Activated gamma-delta T cell treated with anti-CD3 and anti-CD28 coated beads, Interleukin-2, amount 50 U/mL, for 16 hours (primary cell): ENCODE results near the gene KRT75.
"Not testable (repeated sequence)": the region's sequence is repeated elsewhere in the genome, so short reads cannot be mapped to it uniquely, and the experiment has no call there.

Experiments used
- DNase-seq: peaks from one replicate; pipeline ENCODE4 v3.0.0-alpha.2; 2020; ENCODE audit warnings: low read depth

Gene KRT75

DNA sequence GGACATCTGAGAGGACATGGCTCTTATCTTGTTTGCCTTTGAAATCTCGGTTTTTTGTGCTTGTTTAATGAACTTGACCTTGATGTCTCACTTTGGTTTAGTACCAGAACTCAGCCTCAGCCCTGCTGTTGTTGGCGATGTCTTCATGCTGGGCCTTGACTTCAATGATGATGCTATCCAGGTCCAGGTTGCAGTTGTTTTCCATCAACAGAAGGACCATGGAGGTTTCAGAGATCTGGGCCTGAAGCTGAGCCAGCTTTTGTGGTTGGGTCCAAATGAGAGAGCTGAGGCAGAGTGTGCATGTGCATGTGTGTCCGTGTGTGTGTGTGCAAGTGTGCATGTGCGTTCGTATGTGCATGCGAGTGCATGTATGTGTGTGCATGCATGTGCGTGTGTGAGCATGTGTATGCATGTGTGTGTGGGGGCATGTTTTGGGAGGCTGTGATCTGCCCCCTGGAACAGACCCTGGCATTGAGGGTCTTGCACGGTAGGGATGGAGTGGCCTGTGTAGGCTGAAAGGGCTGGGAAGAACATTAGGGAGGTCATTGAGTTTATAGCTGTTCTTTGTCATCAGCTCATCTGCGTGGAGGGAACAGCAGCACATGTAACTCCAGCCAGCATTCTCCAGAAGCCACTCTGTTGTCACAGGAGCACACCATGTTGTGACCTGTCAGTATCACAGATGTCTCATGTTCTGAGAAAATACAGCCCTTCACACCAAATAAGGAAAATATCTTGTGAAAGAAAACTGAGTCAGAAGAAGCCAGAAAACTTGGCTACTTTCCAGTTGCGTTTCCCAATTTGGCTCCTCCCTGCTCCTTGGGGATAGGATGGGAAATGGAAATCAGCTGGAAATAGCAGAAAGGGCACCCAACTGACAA, 18.1 kb downstream of the KRT75 start:
- no peak for DNase-seq

- DNase-seq, result no peak
These were observed 19.2 kb downstream of the KRT75 start for GRCh38 chr12:52414936-52415335.

DNA sequence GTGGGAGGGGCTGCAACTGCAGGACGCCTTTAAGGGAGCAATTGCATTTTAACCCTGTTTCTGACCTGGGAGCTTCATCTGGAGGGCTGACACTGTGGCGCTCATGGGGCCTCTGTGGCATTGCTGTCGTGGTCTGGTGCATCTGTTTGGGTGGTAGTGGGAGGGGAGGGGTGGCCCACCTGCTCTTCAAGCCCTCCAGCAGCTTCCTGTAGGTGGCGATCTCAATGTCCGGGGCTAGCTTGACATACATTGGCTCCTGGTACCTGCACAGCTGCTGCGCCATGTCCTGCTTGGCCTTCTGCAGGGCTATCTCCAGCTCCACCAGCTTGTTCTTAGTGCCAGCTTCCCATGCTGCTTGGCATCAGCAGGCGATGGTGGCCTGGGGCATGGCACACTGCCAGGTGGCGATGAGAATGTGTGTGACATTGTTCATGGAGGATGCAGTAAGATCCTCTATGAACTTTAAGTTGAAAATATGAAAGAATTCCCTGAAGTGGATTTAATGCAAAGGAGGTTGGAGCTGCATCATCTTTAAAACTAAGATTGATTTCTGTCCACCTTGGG, 20.3 kb downstream of the KRT75 start:
- DNase-seq, result no peak

GRCh38 chr12:52413202-52413601, 21.0 kb downstream of the KRT75 start:
- no peak for DNase-seq

GRCh38 chr12:52411815-52412214, 22.4 kb downstream of the KRT75 start:
- DNase-seq, result no peak

DNA sequence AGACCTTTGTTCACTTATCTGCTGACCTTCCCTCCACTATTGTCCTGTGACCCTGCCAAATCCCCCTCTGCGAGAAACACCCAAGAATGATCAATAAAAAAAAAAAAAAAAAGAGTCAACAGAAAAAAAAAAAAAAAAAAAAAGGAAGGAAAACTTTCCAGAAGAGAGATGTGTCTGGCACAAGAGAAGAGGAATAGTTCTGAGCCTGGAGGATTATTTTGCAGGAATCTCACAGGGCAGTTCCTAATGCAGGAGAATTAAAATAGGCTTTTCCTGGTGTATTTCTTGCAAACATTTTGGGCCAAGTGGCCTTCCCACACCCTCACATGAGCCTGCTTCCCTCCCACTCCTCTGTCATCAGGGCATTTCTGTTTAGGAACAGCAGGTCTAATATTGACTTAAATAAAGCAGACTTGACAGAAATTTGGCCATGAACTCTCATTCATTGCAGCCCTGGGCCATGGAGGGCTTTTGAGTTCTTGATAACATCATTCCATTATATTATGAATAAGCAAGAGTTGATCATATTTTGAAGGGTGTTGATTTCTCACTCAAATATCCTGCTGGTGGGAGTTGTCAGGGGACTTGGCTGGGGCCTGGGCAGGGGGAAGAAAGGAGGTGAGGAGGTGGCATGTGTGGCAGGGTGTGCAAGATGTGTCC, 23.5 kb downstream of the KRT75 start:
- not testable (repeated sequence) for DNase-seq

- no peak for DNase-seq
These were observed 26.3 kb downstream of the KRT75 start for GRCh38 chr12:52407918-52408317.

GRCh38 chr12:52405922-52406385, 28.2 kb downstream of the KRT75 start, which contains the start of gene KRT82:
TSS of gene KRT82 (minus strand) at chr12:52406335. CDS start at chr12:52406277, 58 bp downstream.
- no peak for DNase-seq

GRCh38 chr12:52404951-52405350, 29.2 kb downstream of the KRT75 start:
- DNase-seq, result no peak

DNA sequence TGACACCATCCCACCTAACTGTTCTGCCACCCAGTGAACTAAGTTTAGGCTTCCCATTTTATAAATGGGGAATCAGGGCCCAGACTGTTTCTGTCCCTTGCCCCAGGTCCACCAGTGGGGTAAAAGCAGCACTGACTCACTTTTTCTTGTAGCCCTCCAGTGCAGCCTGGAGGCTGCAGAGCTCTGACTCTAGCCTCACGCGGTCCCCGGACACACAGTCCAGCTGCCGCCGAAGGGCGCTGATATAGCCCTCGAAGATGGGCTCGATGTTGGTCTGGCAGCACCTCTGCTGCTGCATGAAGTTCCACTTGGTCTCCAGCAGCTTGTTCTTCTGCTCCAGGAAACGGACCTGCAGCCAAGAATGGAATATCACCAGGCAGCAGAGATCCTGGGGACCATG, 30.6 kb downstream of the KRT75 start:
- DNase-seq, result no peak

- no peak for DNase-seq
These were observed 31.2 kb downstream of the KRT75 start for GRCh38 chr12:52402873-52403540.

DNA sequence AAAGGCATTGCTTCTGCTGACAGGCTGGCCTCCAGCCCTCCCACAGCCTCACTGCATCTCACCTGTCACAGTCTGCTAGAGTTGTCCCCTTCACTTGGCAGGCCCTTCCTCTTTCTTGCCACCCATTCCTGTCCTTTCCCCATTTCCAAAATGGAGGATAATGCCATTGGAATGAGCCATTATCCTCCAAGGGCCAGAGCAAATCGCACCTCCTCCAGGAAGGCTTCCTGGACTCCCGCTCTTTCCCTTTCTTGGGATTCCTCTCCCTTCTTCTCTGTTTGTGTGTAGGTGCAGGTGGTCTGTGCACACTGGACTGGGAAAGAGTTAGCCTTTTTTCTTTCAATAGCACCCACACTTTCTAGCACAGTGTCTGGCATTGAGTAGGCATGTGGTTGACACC, 31.8 kb downstream of the KRT75 start:
- no peak for DNase-seq

DNA sequence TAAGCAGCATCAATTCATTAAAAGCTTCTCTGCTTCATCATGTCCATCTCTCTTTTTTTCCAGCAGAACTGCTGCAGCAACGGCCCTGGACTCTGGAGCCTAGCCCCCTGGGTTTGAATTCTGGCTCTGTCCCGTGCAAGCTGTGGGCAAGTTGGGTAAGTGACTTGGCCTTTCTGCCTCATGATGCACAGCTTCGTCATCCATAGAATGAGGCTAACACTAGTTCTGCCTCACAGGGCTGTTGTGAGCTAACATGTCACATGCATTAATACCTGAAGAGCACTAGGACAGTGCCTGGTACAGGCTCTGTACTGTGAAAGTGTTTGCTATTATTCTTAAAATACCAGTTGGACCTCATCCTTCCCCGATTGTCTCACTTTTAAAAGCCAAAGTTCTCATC, 32.2 kb downstream of the KRT75 start:
- no peak for DNase-seq

GRCh38 chr12:52401526-52401925, 32.6 kb downstream of the KRT75 start:
- DNase-seq, result no peak

DNA sequence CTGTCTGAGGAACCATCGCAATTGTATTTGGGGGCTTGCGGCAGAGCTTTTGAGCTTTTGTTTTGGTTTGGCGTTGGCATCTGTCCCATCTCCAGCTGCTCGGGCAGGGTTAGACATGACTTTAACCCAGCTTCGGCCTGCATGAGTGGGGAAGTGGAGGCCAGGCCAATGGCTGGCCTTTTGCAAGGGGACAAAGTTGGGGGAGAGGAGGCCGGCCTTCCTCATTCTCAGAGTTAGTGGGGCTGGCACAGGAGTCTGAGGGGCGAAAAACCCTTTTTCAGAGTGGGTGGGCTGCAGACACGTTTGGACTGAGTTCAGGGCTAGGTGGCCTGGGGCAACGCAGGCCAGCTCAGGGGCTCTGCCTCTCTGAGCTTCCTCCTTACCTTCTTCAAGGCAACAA, 33.3 kb downstream of the KRT75 start:
- DNase-seq, result no peak

GRCh38 chr12:52399756-52400155, 34.4 kb downstream of the KRT75 start:
- DNase-seq, result no peak

- no peak for DNase-seq
These were observed 36.0 kb downstream of the KRT75 start for GRCh38 chr12:52398176-52398575.

- no peak for DNase-seq
These were observed 37.5 kb downstream of the KRT75 start for GRCh38 chr12:52396656-52397055.

DNA sequence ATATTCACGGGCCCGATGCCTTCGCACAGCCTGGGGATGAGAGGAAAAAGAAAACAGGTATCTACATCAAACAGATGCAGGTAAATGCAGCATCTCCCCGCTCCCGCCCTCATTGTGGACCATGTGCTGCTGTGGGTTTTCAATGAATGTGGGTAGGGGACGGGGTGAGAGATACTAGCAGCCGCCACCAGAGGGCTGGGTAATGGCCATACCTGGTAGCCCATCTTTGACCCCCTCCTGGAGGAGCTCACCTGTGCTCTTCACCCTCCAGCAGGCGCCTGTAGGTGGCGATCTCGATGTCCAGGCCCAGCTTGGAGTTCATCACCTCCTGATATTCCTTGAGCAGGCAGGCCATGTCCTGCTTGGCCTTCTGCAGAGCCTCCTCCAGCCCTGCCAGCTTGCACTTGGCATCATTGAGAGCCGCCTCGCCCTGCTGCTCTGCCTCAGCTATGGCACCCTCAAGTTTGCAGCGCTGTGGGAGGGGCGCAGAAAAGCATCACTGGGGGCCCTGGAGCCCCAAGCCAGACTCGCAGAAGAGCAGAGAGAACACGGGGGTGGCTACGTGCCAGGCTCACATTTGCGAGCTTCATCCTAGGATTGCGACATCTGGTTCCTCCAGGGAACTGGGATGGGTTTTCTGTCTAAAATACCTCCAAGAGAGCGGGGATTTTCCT, 38.3 kb downstream of the KRT75 start:
- no peak for DNase-seq

DNA sequence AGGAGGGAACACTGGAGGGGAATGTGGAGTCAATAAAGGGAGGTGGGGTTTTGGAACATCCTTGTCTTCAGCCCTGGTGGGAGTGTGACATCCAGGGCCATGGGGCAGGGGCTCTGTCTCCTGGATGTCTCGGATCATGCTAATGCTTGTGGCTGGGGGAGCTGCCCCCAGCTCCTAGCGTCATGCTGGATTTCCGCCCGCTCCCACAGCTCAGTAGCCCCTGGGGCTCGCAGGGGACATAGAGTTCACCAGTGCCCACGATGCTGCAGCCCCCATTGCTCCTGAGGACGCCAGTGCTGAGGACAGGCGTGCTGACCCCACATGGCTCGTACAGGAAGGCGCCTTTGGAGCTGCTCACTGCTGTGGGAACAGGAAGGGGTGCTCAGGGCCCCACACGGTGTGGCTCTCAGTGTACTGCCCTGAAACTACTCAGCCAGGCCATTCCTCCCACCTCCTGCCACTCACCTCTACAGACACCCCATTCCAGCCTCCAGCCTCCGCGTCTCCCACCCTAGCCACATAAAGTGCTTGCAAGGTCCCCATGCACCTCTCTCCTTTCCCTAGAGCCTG, 39.2 kb downstream of the KRT75 start:
- DNase-seq, result no peak

DNA sequence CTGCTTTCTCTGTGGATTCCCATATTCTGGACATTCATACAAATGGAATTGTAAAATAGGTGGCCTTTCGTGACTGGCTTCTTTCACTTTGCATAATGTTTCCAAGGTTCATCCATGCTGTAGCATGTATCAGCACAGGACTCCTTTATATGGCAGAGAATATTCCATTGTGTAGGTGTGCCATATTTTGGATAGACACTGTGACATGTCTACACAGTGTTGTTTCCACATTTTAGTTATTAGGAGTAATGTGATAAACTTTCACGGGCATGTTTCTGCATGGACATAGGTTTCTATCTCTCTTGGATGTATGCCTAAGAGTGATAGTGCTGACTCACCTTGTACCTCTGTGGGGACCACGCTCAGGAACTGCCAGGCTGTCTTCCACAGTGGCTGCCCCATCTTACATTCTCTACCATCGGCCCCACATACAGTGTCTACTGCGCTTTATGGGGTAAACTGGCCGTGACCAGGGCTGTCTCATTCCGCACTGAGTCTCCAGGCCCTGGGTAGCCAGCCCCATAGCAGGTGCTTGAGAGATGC, 41.6 kb downstream of the KRT75 start:
- DNase-seq, result no peak
